ENCODE data around the gene FFAR4. TPM values are rescaled to one million over a fixed set of nuclear protein-coding genes. Genes with fewer than 3 reads are reported as not detected.

The FFAR4 gene
- total and polyA plus RNA-seq, 2 experiments from 2014 or later, result 0.06 TPM; not detected in 1

GRCh38 chr10:93580828-93581227, 14.4 kb downstream of the FFAR4 start:
- Histone ChIP-seq H3K79me2 (replicated peaks; ENCODE audit: insufficient read depth) (no peaks in the 10 kb centered on the region), H3K27me3 (ENCODE audit: insufficient read depth) (no peaks in the 10 kb centered on the region), H3K4me1 (ENCODE audit: insufficient read depth) (no peaks in the 10 kb centered on the region), H3K9me2 (ENCODE audit: insufficient read depth) (no peaks in the 10 kb centered on the region), H3K36me3 (ENCODE audit: insufficient read depth) (no peaks in the 10 kb centered on the region), H3F3A (replicated peaks; ENCODE audit: low read depth) (no peaks in the 10 kb centered on the region), H4K20me1 (replicated peaks; ENCODE audit: insufficient read depth) (no peaks in the 10 kb centered on the region), H3K4me2 (no peak overlapping the region), H3K27ac (ENCODE audit: low read depth) (no peak overlapping the region), H2AFZ (no peak overlapping the region), H3K4me3 (no peak overlapping the region)
- Mint-ChIP-seq H3K27ac (no peak overlapping the region), H3K4me1 (no peaks in the 10 kb centered on the region), H3K9me3 (no peaks in the 10 kb centered on the region), H3K4me3 (no peak overlapping the region), H3K27me3 (ENCODE audit: insufficient read depth, low read depth, poor library complexity) (peaks cover 2% of the 10 kb centered on the region), H3K36me3 (ENCODE audit: low read depth) (no peaks in the 10 kb centered on the region)
- peak; percentile 29; the same call in 1 of the 2 replicates for TF ChIP-seq CREB1 (CRISPR knock-in tag; IDR thresholded peaks at IDR 0.05; ENCODE audit: low read depth)
- TF ChIP-seq, protein P1, sequence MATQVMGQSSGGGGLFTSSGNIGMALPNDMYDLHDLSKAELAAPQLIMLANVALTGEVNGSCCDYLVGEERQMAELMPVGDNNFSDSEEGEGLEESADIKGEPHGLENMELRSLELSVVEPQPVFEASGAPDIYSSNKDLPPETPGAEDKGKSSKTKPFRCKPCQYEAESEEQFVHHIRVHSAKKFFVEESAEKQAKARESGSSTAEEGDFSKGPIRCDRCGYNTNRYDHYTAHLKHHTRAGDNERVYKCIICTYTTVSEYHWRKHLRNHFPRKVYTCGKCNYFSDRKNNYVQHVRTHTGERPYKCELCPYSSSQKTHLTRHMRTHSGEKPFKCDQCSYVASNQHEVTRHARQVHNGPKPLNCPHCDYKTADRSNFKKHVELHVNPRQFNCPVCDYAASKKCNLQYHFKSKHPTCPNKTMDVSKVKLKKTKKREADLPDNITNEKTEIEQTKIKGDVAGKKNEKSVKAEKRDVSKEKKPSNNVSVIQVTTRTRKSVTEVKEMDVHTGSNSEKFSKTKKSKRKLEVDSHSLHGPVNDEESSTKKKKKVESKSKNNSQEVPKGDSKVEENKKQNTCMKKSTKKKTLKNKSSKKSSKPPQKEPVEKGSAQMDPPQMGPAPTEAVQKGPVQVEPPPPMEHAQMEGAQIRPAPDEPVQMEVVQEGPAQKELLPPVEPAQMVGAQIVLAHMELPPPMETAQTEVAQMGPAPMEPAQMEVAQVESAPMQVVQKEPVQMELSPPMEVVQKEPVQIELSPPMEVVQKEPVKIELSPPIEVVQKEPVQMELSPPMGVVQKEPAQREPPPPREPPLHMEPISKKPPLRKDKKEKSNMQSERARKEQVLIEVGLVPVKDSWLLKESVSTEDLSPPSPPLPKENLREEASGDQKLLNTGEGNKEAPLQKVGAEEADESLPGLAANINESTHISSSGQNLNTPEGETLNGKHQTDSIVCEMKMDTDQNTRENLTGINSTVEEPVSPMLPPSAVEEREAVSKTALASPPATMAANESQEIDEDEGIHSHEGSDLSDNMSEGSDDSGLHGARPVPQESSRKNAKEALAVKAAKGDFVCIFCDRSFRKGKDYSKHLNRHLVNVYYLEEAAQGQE (IDR thresholded peaks at IDR 0.05; ENCODE audit: unreplicated experiment), result no peak
- TF ChIP-seq ETS1 (IDR thresholded peaks at IDR 0.05), result no peak
- no peak for TF ChIP-seq EZH2phosphoT487 (IDR thresholded peaks at IDR 0.05; ENCODE audit: unreplicated experiment)
- ATAC-seq (peak; percentile 53; the same call in 2 of the 3 replicates), DNase-seq (ENCODE audit: low spot score) (peak; percentile 72)

- Mint-ChIP-seq H3K4me3 (no peak overlapping the region), H3K9me3 (no peaks in the 10 kb centered on the region), H3K4me1 (no peaks in the 10 kb centered on the region), H3K27ac (no peak overlapping the region), H3K27me3 (ENCODE audit: insufficient read depth, low read depth, poor library complexity) (peaks cover 4% of the 10 kb centered on the region), H3K36me3 (ENCODE audit: low read depth) (no peaks in the 10 kb centered on the region)
- H3K4me1 ChIP-seq (ENCODE audit: insufficient read depth), result no peaks in the 10 kb centered on the region
- H3K9me2 ChIP-seq (ENCODE audit: insufficient read depth), result no peaks in the 10 kb centered on the region
- H4K20me1 ChIP-seq (replicated peaks; ENCODE audit: insufficient read depth), result no peaks in the 10 kb centered on the region
- no peak overlapping the region for H3K27ac ChIP-seq (ENCODE audit: low read depth)
- H3K79me2 ChIP-seq (replicated peaks; ENCODE audit: insufficient read depth), result no peaks in the 10 kb centered on the region
- no peak overlapping the region for H3K4me3 ChIP-seq
- H3K36me3 ChIP-seq (ENCODE audit: insufficient read depth), result no peaks in the 10 kb centered on the region
- no peak overlapping the region for H3K4me2 ChIP-seq
- H3F3A ChIP-seq (replicated peaks; ENCODE audit: low read depth), result no peaks in the 10 kb centered on the region
- H3K27me3 ChIP-seq (ENCODE audit: insufficient read depth), result no peaks in the 10 kb centered on the region
- ATAC-seq (no peak), DNase-seq (ENCODE audit: low spot score) (no peak)
- no peak overlapping the region for H2AFZ ChIP-seq
- TF ChIP-seq EZH2 (IDR thresholded peaks at IDR 0.05; ENCODE audit: low read depth, unreplicated experiment) (no peak), ZNF462 (CRISPR knock-in tag; IDR thresholded peaks at IDR 0.05) (no peak), ZNF331 (CRISPR knock-in tag; IDR thresholded peaks at IDR 0.05; ENCODE audit: low read depth) (no peak), NANOG (IDR thresholded peaks at IDR 0.05; ENCODE audit: borderline replicate concordance) (no peak), POLR2AphosphoS5 (IDR thresholded peaks at IDR 0.05; ENCODE audit: low read depth) (no peak)
- TF ChIP-seq, protein P2, sequence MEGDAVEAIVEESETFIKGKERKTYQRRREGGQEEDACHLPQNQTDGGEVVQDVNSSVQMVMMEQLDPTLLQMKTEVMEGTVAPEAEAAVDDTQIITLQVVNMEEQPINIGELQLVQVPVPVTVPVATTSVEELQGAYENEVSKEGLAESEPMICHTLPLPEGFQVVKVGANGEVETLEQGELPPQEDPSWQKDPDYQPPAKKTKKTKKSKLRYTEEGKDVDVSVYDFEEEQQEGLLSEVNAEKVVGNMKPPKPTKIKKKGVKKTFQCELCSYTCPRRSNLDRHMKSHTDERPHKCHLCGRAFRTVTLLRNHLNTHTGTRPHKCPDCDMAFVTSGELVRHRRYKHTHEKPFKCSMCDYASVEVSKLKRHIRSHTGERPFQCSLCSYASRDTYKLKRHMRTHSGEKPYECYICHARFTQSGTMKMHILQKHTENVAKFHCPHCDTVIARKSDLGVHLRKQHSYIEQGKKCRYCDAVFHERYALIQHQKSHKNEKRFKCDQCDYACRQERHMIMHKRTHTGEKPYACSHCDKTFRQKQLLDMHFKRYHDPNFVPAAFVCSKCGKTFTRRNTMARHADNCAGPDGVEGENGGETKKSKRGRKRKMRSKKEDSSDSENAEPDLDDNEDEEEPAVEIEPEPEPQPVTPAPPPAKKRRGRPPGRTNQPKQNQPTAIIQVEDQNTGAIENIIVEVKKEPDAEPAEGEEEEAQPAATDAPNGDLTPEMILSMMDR (conservative IDR thresholded peaks at IDR 0.05; ENCODE audit: low read depth in 2 of 2), result no peak
Observed at GRCh38 chr10:93584445-93584844, 18.0 kb downstream of the FFAR4 start.
